Skin epidermis (tissue), 12 donors: Measurements from ENCODE around the gene ANO2.
"Not testable (repeated sequence)": the region's sequence is repeated elsewhere in the genome, so short reads cannot be mapped to it uniquely, and the experiment has no call there.

Experiments used
- H3K27ac ChIP-seq, 21 experiments: fragments of 200-600 bp; sonication (generic) in 11 of 21; one replicate each; pipeline ENCODE4 v1.5.0; 2020; ENCODE audit warnings: mild to moderate bottlenecking in 3 of 21, inconsistent platforms in 2 of 21, moderate library complexity in 2 of 21
- H3K4me3 ChIP-seq, 7 experiments: fragments of 200-600 bp; sonication (generic) in 2 of 7; one replicate each; pipeline ENCODE4 v1.5.0; 2020; ENCODE audit warnings: inconsistent platforms in 2 of 7, mild to moderate bottlenecking in 2 of 7, moderate library complexity in 1 of 7

ANO2 gene

GRCh38 chr12:5900076-5900475, 45.0 kb downstream of the ANO2 start:
- H3K4me3 ChIP-seq: no peak overlapping the region
- no peak overlapping the region for H3K27ac ChIP-seq

GRCh38 chr12:5899675-5900074, 45.4 kb downstream of the ANO2 start:
- no peak overlapping the region for H3K4me3 ChIP-seq
- no peak overlapping the region for H3K27ac ChIP-seq

GRCh38 chr12:5898874-5899273, 46.2 kb downstream of the ANO2 start:
- no peak overlapping the region for H3K4me3 ChIP-seq
- H3K27ac ChIP-seq: no peak overlapping the region

- H3K4me3 ChIP-seq: no peak overlapping the region
Observed at GRCh38 chr12:5889381-5890047, 55.5 kb downstream of the ANO2 start.

GRCh38 chr12:5888816-5889315, 56.2 kb downstream of the ANO2 start:
- H3K4me3 ChIP-seq: no peak overlapping the region
- no peak overlapping the region for H3K27ac ChIP-seq

More at GRCh38 chr12:5889381-5890047, 55.5 kb downstream of the ANO2 start:
- no peak overlapping the region for H3K27ac ChIP-seq

- H3K27ac ChIP-seq, H3K4me3 ChIP-seq: not testable (repeated sequence)
Observed at GRCh38 chr12:5887819-5888218, 57.2 kb downstream of the ANO2 start.

GRCh38 chr12:5884866-5885265, 60.2 kb downstream of the ANO2 start:
- Histone ChIP-seq H3K27ac (no peak overlapping the region), H3K4me3 (no peak overlapping the region)

- Histone ChIP-seq H3K4me3 (no peak overlapping the region), H3K27ac (no peak overlapping the region)
Observed at GRCh38 chr12:5884285-5884684, 60.8 kb downstream of the ANO2 start.

GRCh38 chr12:5882511-5883190, 62.4 kb downstream of the ANO2 start:
- Histone ChIP-seq H3K27ac (no peak overlapping the region), H3K4me3 (no peak overlapping the region)

GRCh38 chr12:5881666-5882065, 63.4 kb downstream of the ANO2 start:
- no peak overlapping the region for H3K27ac ChIP-seq
- H3K4me3 ChIP-seq: no peak overlapping the region

GRCh38 chr12:5881101-5881606, 63.9 kb downstream of the ANO2 start:
- Histone ChIP-seq H3K4me3 (no peak overlapping the region), H3K27ac (no peak overlapping the region)

GRCh38 chr12:5875851-5876250, 69.2 kb downstream of the ANO2 start:
- Histone ChIP-seq H3K27ac (no peak overlapping the region), H3K4me3 (no peak overlapping the region)

- Histone ChIP-seq H3K27ac (no peak overlapping the region), H3K4me3 (no peak overlapping the region)
Observed at GRCh38 chr12:5874514-5874913, 70.5 kb downstream of the ANO2 start.

GRCh38 chr12:5873281-5873919, 71.7 kb downstream of the ANO2 start:
- H3K4me3 ChIP-seq: no peak overlapping the region
- H3K27ac ChIP-seq: no peak overlapping the region

- no peak overlapping the region for H3K27ac ChIP-seq
- no peak overlapping the region for H3K4me3 ChIP-seq
Observed at GRCh38 chr12:5872745-5873144, 72.3 kb downstream of the ANO2 start.

GRCh38 chr12:5871741-5872140, 73.3 kb downstream of the ANO2 start:
- no peak overlapping the region for H3K27ac ChIP-seq

GRCh38 chr12:5870183-5870582, 74.9 kb downstream of the ANO2 start:
- Histone ChIP-seq H3K27ac (no peak overlapping the region), H3K4me3 (no peak overlapping the region)

More at GRCh38 chr12:5871741-5872140, 73.3 kb downstream of the ANO2 start:
- no peak overlapping the region for H3K4me3 ChIP-seq

GRCh38 chr12:5868625-5869295, 76.3 kb downstream of the ANO2 start:
- no peak overlapping the region for H3K4me3 ChIP-seq

GRCh38 chr12:5865397-5865796, 79.7 kb downstream of the ANO2 start:
- Histone ChIP-seq H3K4me3 (no peak overlapping the region), H3K27ac (no peak overlapping the region)

More at GRCh38 chr12:5868625-5869295, 76.3 kb downstream of the ANO2 start:
- H3K27ac ChIP-seq: no peak overlapping the region

GRCh38 chr12:5864972-5865371, 80.1 kb downstream of the ANO2 start:
- no peak overlapping the region for H3K4me3 ChIP-seq
- no peak overlapping the region for H3K27ac ChIP-seq
